Heart left ventricle (tissue), 13 donors: Measurements from ENCODE around the gene RPGRIP1L.

Experiments used
- CTCF ChIP-seq, 12 donors: fragments of 200-600 bp; sonication (generic) in 4 of 12; IDR thresholded peaks; one replicate each; pipeline versions ENCODE4 v1.5.0 to v1.8.0; 2018 to 2022; ENCODE audit warnings: antibody characterized with exemption in 12 of 12, mild to moderate bottlenecking in 5 of 12
- POLR2A ChIP-seq, 2 donors: fragments of 450-650 bp; IDR thresholded peaks; one replicate each; pipeline ENCODE4 v1.6.1; 2017; ENCODE audit warnings: antibody characterized with exemption in 2 of 2, mild to moderate bottlenecking in 2 of 2, moderate library complexity in 2 of 2
- donor health status: ischemic (EF 13 %, LVEDD 7.1; RV severe dilation, severe dysfunction).
- donor health status: DM: no; HTN: yes; CAD: no.
- donor health status: DM: no; HTN: no; CAD: no.
- donor health status: ischemic (EF 25% LVEDD 6.9; RV normal size, moderate dysfunction).
- donor health status: ischemic (EF 25% LVEDD 5.7; RV mildly dilated, moderate dysfunction).
- donor health status: ischemic (EF 35%, LVEDD 5.7; RV mildly dilated, moderate dysfunction).
- donor health status: nonischemic (EF 11% LVEDD 7.7; RV severe dilation, severe dysfunction).
- donor health status: DM: yes; HTN: yes; CAD: no.
- donor health status: PGD.
- donor health status: ischemic (EF 29% LVEDD 5.4; RV normal size, mild dysfunction).
- donor health status: nonischemic (EF 23%, LVEDD 6.1; RV moderate dilation, normal function).

GRCh38 chr16:53605356-53605755 is 98.3 kb downstream of the RPGRIP1L start:
- TF ChIP-seq POLR2A (IDR thresholded peaks at IDR 0.05) (no peak), CTCF (IDR thresholded peaks at IDR 0.05) (no peak)
